Measurements from ENCODE around the gene TPH1.

Gene TPH1

GRCh38 chr11:18016789-18017188 is 29.3 kb downstream of the TPH1 start:
- Histone ChIP-seq H3K27ac (ENCODE audit: low read length) (no peak overlapping the region), H3K36me3 (ENCODE audit: control insufficient read depth, low read depth, low read length) (no peaks in the 10 kb centered on the region), H3K4me1 (ENCODE audit: control insufficient read depth, low read depth, low read length) (peaks cover 8% of the 10 kb centered on the region), H3K4me3 (ENCODE audit: low read length) (no peak overlapping the region), H3K9me3 (ENCODE audit: control insufficient read depth, low read depth, low read length) (no peaks in the 10 kb centered on the region), H3K9ac (ENCODE audit: low read length) (no peak overlapping the region), H3K27me3 (ENCODE audit: control insufficient read depth, insufficient read depth, low read length) (peaks cover 27% of the 10 kb centered on the region)

- Histone ChIP-seq H3K4me1 (ENCODE audit: control insufficient read depth, low read depth, low read length) (peaks cover 12% of the 10 kb centered on the region), H3K27ac (ENCODE audit: low read length) (no peak overlapping the region), H3K36me3 (ENCODE audit: control insufficient read depth, low read depth, low read length) (no peaks in the 10 kb centered on the region), H3K9me3 (ENCODE audit: control insufficient read depth, low read depth, low read length) (no peaks in the 10 kb centered on the region), H3K27me3 (ENCODE audit: control insufficient read depth, insufficient read depth, low read length) (peaks cover 32% of the 10 kb centered on the region), H3K9ac (ENCODE audit: low read length) (no peak overlapping the region), H3K4me3 (ENCODE audit: low read length) (no peak overlapping the region)
These were observed 31.2 kb downstream of the TPH1 start for GRCh38 chr11:18014876-18015275.

- Histone ChIP-seq H3K9me3 (ENCODE audit: control insufficient read depth, low read depth, low read length) (no peaks in the 10 kb centered on the region), H3K27me3 (ENCODE audit: control insufficient read depth, insufficient read depth, low read length) (peaks cover 32% of the 10 kb centered on the region), H3K27ac (ENCODE audit: low read length) (no peak overlapping the region), H3K4me1 (ENCODE audit: control insufficient read depth, low read depth, low read length) (peaks cover 12% of the 10 kb centered on the region), H3K36me3 (ENCODE audit: control insufficient read depth, low read depth, low read length) (no peaks in the 10 kb centered on the region), H3K4me3 (ENCODE audit: low read length) (peak overlapping the region; percentile 92), H3K9ac (ENCODE audit: low read length) (peak overlapping the region; percentile 40)
These were observed 32.1 kb downstream of the TPH1 start for GRCh38 chr11:18013790-18014507.

GRCh38 chr11:18012906-18013781 is 32.9 kb downstream of the TPH1 start, which contains the start of gene SERGEF:
TSS of gene SERGEF (minus strand) at chr11:18013047. CDS start at chr11:18013010, 37 bp downstream.
- Histone ChIP-seq H3K27me3 (ENCODE audit: control insufficient read depth, insufficient read depth, low read length) (peaks cover 32% of the 10 kb centered on the region), H3K4me3 (ENCODE audit: low read length) (peak within 1 kb of the TSS; percentile 92), H3K9me3 (ENCODE audit: control insufficient read depth, low read depth, low read length) (no peaks in the 10 kb centered on the region), H3K27ac (ENCODE audit: low read length) (no peak within 1 kb of the TSS), H3K4me1 (ENCODE audit: control insufficient read depth, low read depth, low read length) (peaks cover 12% of the 10 kb centered on the region), H3K36me3 (ENCODE audit: control insufficient read depth, low read depth, low read length) (no peaks in the 10 kb centered on the region), H3K9ac (ENCODE audit: low read length) (peak within 1 kb of the TSS; percentile 40)

GRCh38 chr11:18012122-18012905 is 33.8 kb downstream of the TPH1 start:
- H3K27ac ChIP-seq (ENCODE audit: low read length): no peak overlapping the region

GRCh38 chr11:18011633-18012032 is 34.4 kb downstream of the TPH1 start:
- H3K27ac ChIP-seq (ENCODE audit: low read length): no peak overlapping the region
- H3K9me3 ChIP-seq (ENCODE audit: control insufficient read depth, low read depth, low read length): no peaks in the 10 kb centered on the region
- H3K4me3 ChIP-seq (ENCODE audit: low read length): peak overlapping the region; percentile 92
- H3K9ac ChIP-seq (ENCODE audit: low read length): no peak overlapping the region
- H3K4me1 ChIP-seq (ENCODE audit: control insufficient read depth, low read depth, low read length): peaks cover 7% of the 10 kb centered on the region
- H3K27me3 ChIP-seq (ENCODE audit: control insufficient read depth, insufficient read depth, low read length): peaks cover 32% of the 10 kb centered on the region
- H3K36me3 ChIP-seq (ENCODE audit: control insufficient read depth, low read depth, low read length): peaks cover 1% of the 10 kb centered on the region

More at GRCh38 chr11:18012122-18012905, 33.8 kb downstream of the TPH1 start:
- Histone ChIP-seq H3K36me3 (ENCODE audit: control insufficient read depth, low read depth, low read length) (no peaks in the 10 kb centered on the region), H3K4me3 (ENCODE audit: low read length) (peak overlapping the region; percentile 92), H3K27me3 (ENCODE audit: control insufficient read depth, insufficient read depth, low read length) (peaks cover 32% of the 10 kb centered on the region), H3K9me3 (ENCODE audit: control insufficient read depth, low read depth, low read length) (no peaks in the 10 kb centered on the region), H3K9ac (ENCODE audit: low read length) (peak overlapping the region; percentile 35), H3K4me1 (ENCODE audit: control insufficient read depth, low read depth, low read length) (peaks cover 12% of the 10 kb centered on the region)

- H3K36me3 ChIP-seq (ENCODE audit: control insufficient read depth, low read depth, low read length): peaks cover 7% of the 10 kb centered on the region
- H3K27ac ChIP-seq (ENCODE audit: low read length): no peak overlapping the region
- no peak overlapping the region for H3K9ac ChIP-seq (ENCODE audit: low read length)
- no peaks in the 10 kb centered on the region for H3K9me3 ChIP-seq (ENCODE audit: control insufficient read depth, low read depth, low read length)
- peaks cover 32% of the 10 kb centered on the region for H3K27me3 ChIP-seq (ENCODE audit: control insufficient read depth, insufficient read depth, low read length)
- H3K4me1 ChIP-seq (ENCODE audit: control insufficient read depth, low read depth, low read length): peaks cover 7% of the 10 kb centered on the region
- H3K4me3 ChIP-seq (ENCODE audit: low read length): no peak overlapping the region
These were observed 35.0 kb downstream of the TPH1 start for GRCh38 chr11:18010977-18011586.

- Histone ChIP-seq H3K4me3 (ENCODE audit: low read length) (no peak overlapping the region), H3K27me3 (ENCODE audit: control insufficient read depth, insufficient read depth, low read length) (peaks cover 25% of the 10 kb centered on the region), H3K9ac (ENCODE audit: low read length) (no peak overlapping the region), H3K27ac (ENCODE audit: low read length) (no peak overlapping the region), H3K4me1 (ENCODE audit: control insufficient read depth, low read depth, low read length) (peaks cover 7% of the 10 kb centered on the region), H3K9me3 (ENCODE audit: control insufficient read depth, low read depth, low read length) (no peaks in the 10 kb centered on the region), H3K36me3 (ENCODE audit: control insufficient read depth, low read depth, low read length) (peaks cover 9% of the 10 kb centered on the region)
These were observed 35.9 kb downstream of the TPH1 start for GRCh38 chr11:18010121-18010670.

GRCh38 chr11:18005376-18006129 is 40.5 kb downstream of the TPH1 start:
- no peak overlapping the region for H3K9ac ChIP-seq (ENCODE audit: low read length)
- H3K36me3 ChIP-seq (ENCODE audit: control insufficient read depth, low read depth, low read length): peaks cover 15% of the 10 kb centered on the region
- no peaks in the 10 kb centered on the region for H3K27me3 ChIP-seq (ENCODE audit: control insufficient read depth, insufficient read depth, low read length)
- H3K4me3 ChIP-seq (ENCODE audit: low read length): no peak overlapping the region
- H3K4me1 ChIP-seq (ENCODE audit: control insufficient read depth, low read depth, low read length): no peaks in the 10 kb centered on the region
- H3K9me3 ChIP-seq (ENCODE audit: control insufficient read depth, low read depth, low read length): no peaks in the 10 kb centered on the region
- H3K27ac ChIP-seq (ENCODE audit: low read length): no peak overlapping the region

- H3K4me3 ChIP-seq (ENCODE audit: low read length): no peak overlapping the region
- H3K36me3 ChIP-seq (ENCODE audit: control insufficient read depth, low read depth, low read length): peaks cover 15% of the 10 kb centered on the region
- H3K4me1 ChIP-seq (ENCODE audit: control insufficient read depth, low read depth, low read length): no peaks in the 10 kb centered on the region
- H3K9ac ChIP-seq (ENCODE audit: low read length): no peak overlapping the region
- H3K27ac ChIP-seq (ENCODE audit: low read length): no peak overlapping the region
- no peaks in the 10 kb centered on the region for H3K9me3 ChIP-seq (ENCODE audit: control insufficient read depth, low read depth, low read length)
- no peaks in the 10 kb centered on the region for H3K27me3 ChIP-seq (ENCODE audit: control insufficient read depth, insufficient read depth, low read length)
These were observed 44.9 kb downstream of the TPH1 start for GRCh38 chr11:18001191-18001590.
